ENCODE results near the gene RYR3. TPM values are rescaled to one million over a fixed set of nuclear protein-coding genes. Genes with fewer than 3 reads are reported as not detected.

The RYR3 gene
- total RNA-seq, 4 donors from 2014 or later: 1.5 to 7.3 (median 1.9) TPM

- no peak for TF ChIP-seq CTCF (IDR thresholded peaks at IDR 0.05; ENCODE audit: low read depth)
These were observed 85.1 kb downstream of the RYR3 start for GRCh38 chr15:33395846-33396245.

GRCh38 chr15:33396475-33396874, 85.7 kb downstream of the RYR3 start:
- TF ChIP-seq CTCF (IDR thresholded peaks at IDR 0.05; ENCODE audit: low read depth): no peak

- TF ChIP-seq CTCF (IDR thresholded peaks at IDR 0.05; ENCODE audit: low read depth): no peak
These were observed 87.8 kb downstream of the RYR3 start for GRCh38 chr15:33398555-33398954.

GRCh38 chr15:33400941-33401340, 90.2 kb downstream of the RYR3 start:
- no peak for TF ChIP-seq CTCF (IDR thresholded peaks at IDR 0.05; ENCODE audit: low read depth)

- no peak for TF ChIP-seq CTCF (IDR thresholded peaks at IDR 0.05; ENCODE audit: low read depth)
These were observed 91.8 kb downstream of the RYR3 start for GRCh38 chr15:33402600-33402999.

GRCh38 chr15:33405096-33405495, 94.3 kb downstream of the RYR3 start:
- TF ChIP-seq CTCF (IDR thresholded peaks at IDR 0.05; ENCODE audit: low read depth): no peak

- no peak for TF ChIP-seq CTCF (IDR thresholded peaks at IDR 0.05; ENCODE audit: low read depth)
These were observed 101.1 kb downstream of the RYR3 start for GRCh38 chr15:33411596-33412540.
